HG03354 (cell line): ENCODE measurements around the gene ATF7.
"Not testable (repeated sequence)": the region's sequence is repeated elsewhere in the genome, so short reads cannot be mapped to it uniquely, and the experiment has no call there.

Experiments
- ATAC-seq: cut with Tn5 transposase; IDR thresholded peaks from one replicate; pipeline ENCODE4 v1.9.1; 2021; ENCODE audit warnings: mild to moderate bottlenecking; ENCODE audit not compliant: unreplicated experiment, poor library complexity, severe bottlenecking

The ATF7 gene

DNA sequence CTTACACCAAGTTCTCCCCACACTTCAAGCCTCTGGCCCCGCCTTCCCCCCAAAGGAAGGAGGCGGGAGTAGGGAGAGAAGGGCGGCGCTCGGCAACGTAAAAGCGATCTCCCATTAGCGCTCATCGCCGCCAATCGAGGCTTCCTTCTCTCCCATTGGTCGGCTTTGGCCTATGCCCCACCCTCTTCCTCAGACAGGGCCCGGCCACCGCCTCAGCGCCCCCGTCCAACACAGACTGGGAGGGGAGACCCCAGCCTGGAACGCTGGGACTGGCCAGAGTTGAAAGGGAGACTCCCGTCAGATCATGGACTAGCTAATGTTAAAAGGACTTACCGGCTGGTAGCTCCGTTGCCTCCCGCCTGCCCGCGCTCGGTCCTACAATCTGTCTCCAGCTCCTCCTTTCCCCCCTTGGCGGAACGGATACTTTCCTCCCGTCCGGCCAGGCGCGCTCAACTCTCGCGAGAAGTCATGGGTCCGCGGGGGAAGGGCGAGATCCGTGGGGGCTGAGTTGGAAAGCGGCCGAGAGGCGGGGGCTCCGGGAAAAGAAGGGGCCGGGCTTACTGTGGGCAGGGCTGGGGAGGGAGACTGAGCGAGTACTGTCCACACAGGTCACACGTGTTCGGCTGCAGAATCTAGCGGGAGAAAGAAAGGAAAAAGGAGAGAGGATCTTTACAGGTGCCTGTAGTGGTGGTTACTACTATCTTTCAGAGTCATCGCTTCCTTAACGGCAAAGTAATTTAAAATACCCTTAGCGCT, at the start of gene ATF7:
Gene ATF7, minus strand, starts transcription at position 437 of the 756 bp plus-strand sequence. CDS start 25,382 bp downstream, outside the sequence.
- peak; percentile 96 for ATAC-seq

DNA sequence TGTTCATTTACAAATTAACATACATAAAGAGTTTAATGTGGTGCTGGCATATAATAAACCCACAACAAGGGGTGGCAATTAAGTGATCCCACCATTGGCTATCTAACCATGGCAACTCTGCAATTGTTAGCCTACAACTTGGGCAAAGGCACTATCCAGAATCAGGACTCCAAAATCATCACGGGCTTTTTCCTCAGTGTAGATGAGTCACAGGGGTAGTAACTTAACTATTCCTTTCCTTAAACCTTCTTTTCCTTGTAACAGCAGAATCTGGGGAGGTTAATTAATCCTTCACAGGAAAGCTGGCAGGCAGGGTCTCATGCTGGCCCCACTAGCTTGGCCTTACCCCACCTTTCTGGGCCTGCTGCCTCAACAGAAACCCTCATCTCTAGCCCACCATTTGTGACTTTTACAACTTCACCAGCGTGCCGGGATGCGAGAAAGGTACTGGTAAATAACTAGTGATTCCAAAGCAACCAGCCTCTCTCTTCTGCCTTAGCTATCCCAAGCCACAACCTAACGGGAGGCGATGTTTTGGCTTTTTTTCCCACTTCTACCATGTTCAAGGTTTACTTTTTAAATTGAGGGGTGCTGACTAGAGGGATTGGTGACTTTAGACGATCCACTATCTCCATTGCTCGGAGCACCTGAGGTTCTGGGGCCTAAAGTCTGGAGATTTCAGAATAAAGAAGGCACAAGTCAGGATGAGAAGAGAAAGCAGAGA, 49.0 kb upstream of the ATF7 start:
- no peak for ATAC-seq

DNA sequence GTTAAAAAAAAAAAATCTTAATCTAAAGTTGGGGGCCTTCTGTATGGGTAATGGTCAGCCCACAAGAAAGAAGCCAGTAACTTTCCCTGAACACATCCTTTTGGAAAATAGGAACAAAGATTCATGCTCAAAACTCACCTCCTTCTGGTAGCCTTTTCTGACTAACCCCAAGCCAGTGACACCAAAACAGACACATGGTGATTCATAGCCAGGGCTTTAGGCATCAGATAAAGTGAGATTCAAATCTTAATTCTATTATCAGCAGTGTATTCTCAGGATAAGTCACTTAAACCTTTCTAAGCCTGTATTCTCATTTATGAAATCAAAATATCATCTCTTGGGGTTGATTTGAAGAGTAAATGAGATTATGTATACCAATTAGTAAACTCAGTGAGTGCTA, 44.8 kb upstream of the ATF7 start:
- no peak for ATAC-seq

DNA sequence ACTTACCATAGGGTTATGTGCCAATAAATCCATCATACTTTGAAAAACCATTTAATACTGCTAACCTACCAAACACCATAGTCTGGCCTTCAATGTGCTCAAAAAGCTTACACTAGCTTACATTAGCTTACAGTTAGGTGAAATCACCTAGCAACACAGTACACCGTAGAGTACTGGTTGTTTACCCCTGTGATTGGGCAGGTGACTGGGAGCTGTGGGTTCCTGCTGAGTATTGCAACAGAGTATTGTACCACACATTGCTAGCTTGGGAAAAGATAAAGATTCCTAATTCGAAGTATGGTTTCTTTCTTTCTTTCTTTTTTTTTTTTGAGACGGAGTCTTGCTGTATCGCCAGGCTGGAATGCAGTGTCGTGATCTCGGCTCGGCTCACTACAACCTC, 44.1 kb upstream of the ATF7 start:
- ATAC-seq = no peak

DNA sequence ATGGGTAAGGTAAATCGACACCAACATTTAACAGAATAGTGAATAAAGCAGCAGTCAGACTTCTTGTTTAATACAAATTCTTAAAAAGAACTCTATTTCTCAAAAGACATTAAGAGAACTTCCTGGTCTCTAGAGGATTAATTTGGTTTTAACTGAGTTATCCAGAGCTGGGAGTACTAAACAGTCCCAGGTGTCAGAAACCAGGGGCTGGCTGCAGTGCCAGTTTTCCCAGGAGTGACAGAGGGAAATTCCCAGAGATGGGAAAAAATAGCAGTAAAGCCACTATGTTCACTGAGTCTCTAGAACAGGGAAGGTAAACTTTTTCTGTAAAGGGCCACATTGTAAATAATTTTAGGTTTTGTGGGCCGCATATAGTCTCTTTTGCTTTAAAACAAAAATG, 40.9 kb upstream of the ATF7 start:
- ATAC-seq = no peak

DNA sequence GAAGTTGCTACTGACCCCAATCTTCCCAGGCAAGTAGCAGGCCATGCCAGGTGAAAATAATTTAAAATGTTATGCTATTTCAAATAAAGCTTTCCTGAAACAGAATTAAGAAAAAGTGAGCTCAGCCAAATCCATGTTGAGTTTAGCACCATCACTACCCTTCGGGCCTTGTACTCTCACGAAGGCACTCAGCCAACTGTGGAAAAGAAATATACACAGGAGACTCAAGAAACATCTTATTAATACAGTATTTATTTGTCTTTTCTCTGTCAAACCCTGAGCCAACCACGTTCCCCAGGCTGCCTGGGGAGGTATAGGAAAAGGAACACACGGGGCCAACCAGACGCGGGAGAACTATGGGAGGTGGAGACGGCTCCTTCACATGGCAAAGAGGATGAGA, 38.8 kb upstream of the ATF7 start:
- no peak for ATAC-seq

DNA sequence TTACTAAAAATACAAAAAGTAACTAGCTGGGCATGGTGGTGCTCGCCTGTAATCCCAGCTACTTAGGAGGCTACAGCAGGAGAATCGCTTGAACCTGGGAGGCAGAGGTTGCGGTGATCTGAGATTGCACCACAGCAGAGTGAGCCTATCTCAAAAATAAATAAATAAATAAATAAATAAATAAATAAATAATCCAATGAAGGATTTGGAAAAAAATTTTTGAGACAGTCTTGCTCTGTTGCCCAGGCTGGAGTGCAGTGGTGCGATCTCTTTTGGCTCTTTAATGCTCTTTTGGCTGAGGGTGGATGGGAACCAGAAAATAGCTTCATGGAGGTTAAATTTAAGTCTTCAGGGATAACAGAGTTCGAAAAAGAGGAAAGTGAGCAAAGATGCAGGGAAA, 38.0 kb upstream of the ATF7 start:
- ATAC-seq = no peak

DNA sequence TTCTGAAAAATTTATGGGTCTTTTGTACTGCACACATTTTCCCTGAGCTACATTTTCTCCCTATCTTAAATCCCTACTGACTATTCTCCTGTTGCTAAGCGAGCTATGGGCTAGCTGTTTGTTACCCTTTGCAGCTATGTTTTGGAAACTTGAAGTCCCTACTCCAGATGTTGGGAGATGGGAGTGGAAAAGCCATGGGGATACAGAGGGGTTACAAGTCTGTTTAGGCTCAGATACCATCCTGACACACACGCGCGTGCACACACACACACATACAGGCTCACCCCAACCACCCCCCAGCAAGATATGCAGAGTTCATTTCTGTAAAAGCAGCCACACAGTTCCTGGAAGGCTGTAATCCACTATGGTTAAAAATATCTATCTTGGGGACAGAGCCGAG, 33.9 kb upstream of the ATF7 start:
- ATAC-seq = no peak

DNA sequence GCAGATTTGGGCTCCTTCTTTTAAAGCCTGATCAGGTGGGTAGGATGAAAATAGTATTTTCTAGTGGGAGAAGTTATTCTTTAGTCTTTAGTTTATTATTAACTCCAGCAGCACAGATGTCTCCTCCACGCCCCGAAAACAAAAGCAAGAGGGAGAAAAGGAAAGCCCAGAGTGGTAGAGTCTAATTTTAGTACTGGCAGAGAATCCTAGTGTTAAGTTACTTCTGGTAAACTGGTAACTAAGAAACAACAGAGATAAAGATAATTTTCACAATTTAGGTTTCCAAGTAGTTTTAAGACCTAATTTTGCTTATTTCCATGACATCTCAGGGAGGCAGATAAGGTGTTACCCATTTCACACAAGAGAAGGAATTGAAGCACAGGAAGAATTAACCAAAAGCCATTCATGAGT, 33.4 kb upstream of the ATF7 start:
- ATAC-seq = peak; percentile 53

DNA sequence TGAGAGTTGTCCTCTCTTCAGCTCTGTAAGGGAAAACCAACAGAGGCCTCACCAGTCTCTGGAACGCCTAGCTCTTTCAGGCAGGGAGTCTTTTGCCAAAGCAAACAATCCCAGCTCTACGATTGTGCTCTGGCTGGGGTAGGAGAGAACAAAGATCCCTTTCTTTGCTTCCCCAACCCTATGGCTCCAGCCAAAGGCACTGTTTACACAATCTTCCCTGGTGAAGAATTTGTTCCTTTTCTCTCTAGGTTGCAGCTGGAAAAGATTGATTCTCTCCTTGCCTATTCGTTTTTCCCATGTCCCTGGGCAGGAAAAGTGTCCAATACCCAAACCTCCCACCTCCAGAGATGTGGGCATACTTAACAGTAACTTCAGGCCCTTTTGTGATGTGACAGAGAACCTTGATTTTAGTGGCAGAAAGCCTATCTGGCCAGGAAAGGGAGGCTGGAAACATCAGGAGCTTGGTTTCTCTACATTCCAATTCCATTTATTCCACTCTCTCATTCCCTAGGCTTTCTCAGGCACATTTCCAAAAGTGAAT, 32.9 kb upstream of the ATF7 start:
- no peak for ATAC-seq

DNA sequence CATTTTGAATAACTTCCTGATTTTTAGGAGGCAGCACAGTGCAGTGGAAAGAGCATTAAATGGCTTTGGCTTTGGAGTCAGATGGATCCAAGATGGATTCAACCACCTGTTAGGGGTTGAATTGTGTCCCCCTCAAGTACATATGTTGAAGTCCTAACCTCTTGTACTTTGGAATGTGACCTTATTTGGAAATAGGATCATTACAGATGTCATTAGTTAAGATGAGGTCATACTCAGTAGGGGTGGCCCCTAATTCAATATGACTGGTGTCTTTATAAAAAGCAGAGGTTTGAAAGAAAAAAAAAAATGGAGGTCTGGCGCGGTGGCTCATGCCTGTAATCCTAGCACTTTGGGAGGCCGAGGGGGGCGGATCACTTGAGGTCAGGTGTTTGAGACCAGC, 30.9 kb upstream of the ATF7 start:
- no peak for ATAC-seq

DNA sequence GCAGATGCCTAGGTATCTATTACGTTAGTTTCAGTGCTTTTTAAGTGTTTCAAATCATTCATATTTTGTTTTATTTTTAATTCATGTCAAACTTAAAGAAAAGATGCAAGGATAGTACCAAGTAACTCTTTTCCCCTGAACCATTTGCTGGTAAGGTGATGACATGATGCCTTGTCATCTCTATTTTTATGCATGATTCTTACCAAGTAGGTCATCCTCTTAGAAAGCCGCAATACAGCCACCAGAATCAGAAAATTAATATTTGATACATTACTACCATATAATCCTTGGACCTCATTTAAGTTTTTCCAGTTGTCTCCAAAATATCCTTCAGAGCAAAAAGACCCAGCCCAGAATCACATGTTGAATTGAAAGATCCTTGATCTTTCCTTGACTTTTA, 27.4 kb upstream of the ATF7 start:
- ATAC-seq = no peak

DNA sequence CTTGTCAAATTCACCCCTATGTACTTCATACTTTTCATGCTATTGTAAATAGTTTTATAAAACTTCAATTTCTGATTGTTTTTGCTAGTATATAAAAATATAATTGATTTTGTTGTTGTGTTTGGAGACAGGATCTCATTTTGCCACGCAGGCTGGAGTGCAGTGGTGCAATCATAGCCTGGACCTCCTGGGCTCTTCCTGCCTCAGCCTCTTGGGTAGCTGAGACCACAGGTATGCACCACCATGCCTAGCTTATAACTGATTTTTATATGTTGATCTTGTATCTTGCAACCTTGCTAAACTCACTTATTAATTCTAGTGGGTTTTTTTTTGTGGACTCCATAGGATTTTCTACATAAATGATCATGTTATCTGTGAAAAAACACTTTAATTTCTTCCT, 26.2 kb upstream of the ATF7 start:
- ATAC-seq = no peak

DNA sequence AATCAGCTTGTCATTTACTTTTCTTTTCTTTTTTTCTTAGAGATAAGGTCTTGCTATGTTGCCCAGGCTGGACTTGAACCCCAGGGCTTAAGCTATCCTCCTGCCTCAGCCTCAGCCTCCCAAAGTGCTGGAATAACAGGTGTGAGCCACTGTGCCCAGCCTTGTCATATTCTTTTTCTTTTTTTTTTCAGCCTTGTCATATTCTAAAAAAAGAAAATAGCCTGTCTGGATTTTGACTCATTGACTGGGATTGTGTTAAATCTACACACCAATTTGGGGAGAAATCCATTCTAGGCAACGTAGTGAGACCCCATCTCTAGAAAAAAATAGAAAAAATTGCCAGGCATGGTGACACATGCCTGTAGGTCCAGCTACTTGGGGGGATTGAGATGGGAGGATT, 25.6 kb upstream of the ATF7 start:
- no peak for ATAC-seq

DNA sequence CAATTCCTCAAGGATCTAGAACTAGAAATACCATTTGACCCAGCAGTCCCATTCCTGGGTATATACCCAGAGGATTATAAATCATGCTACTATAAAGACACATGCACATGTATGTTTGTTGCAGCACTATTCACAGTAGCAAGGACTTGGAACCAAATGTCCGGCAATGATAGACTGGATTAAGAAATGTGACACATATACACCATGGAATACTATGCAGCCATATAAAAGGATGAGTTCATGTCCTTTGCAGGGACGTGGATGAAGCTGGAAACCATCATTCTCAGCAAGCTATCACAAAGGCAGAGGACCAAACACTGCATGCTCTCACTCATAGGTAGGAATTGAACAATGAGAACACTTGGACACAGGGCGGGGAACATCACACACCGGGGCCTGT, 20.1 kb upstream of the ATF7 start:
- ATAC-seq = not testable (repeated sequence)

DNA sequence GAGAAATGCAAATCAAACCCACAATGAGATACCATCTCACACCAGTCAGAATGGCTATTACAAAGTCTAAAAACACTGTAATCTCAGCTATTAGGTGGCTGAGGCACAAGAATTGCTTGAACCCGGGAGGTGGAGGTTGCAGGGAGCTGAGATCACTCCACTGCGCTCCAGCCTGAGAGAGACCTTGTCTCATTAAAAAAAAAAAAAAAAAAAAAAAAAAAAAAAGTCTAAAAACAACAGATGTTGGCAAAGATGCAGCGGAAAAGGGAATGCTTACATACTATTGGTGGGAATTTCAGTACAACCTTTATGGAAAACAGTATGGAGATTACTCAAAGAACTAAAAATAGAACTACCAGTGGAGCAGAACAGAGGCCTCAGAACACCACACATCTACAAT, 19.0 kb upstream of the ATF7 start:
- ATAC-seq = no peak

DNA sequence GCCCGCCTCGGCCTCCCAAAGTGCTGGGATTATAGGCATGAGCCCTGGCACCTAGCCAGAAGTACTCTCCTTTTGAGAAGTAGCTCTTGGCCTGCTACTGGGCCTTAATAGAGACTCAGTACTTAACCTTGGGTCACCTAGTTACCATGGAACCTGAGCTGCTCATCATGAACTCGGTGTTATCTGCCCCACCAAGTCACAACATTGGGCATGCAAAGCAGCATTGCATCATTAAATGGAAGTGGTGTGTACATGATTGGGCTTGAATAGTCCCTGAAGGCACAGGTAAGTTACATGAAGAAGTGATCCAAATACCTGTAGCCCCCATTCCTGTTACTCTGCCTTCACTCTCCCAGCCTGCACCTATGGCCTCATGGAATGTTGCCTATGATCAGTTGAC, 18.0 kb upstream of the ATF7 start:
- no peak for ATAC-seq

DNA sequence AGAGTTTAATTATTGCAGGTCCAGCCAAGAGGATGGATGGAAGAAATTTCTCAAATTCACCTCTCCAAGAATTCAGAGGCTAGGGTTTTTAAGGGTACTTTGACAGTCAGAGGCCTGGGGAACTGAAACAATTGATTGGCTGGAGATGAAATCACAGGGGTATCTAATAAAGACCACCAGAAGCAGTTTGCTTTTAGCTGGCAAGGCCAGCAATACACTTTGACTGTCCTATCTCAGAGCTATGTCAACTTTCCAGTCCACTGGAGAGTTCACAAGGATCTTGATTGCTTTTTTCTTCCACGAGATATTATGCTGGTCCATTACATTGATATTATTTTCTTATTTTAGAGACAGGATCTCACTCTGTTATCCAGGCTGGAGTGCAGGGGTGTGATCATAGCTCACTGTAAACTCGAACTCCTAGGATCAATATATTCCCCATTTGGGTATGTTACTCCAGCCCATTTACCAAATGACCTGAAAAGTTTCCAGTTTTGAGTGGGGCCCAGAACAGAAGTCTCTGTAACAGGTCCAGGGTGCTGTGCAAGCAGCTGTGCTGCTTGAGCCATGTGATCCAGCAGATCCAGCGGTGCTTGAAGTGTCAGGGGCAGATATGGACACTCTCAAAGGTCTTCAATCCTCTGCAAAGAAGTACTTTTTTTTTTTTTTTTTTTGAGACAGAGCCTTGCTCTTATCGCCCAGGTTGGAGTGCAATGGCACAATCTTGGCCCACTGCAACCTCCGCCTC, 17.2 kb upstream of the ATF7 start:
- no peak for ATAC-seq

DNA sequence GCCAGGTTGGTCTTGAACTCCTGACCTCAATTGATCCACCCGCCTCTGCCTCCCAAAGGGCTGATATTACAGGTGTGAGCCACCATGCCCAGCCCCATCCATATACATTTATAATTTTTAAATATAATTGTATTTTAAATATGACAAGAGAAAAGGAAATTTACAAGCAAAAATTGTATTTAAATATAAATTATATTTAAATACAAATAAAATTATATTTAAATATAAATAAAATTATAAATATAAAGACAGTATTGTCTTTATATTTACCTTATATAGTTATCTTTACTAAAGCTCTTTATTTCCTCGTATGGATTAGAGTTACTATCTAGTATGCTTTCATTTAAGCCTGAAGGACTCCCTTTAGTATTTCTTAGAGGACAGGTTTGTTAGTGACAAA, 11.9 kb upstream of the ATF7 start:
- no peak for ATAC-seq

DNA sequence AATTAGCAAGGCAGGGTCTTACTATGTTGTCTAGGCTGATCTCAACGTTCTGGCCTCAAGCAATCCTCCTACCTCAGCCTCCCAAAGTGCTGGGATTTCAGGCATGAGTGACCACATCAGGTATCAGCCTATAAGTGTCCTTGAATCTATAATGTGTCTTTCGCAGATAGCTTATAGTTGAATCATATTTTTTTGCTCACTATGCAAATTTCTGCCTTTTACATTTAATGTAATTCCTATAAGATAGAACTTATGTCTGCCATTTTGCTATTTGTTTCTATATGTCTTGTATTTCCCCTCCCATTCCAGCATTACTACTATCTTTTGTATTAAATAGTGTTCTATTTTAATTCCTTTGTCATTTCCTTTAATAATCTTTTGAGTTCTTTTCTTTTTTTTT, 10.5 kb upstream of the ATF7 start:
- ATAC-seq = no peak

DNA sequence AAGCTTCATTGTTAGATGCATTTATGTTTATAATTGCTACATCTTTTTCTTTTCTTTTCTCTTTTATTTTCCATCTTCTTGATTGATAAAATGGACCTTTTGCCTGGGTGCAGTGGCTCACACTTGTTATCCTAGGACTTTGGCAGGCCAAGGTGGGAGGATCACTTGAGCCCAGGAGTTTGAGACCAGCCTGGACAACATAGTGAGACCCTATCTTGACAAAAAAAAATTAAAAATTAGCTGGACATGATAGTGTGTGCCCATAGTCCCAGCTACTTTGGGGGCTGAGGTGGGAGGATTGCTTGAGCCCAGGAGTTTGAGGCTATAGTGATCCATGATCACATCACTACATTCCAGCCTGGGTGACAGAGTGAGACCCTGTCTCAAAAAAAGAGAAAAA, 9.5 kb upstream of the ATF7 start:
- not testable (repeated sequence) for ATAC-seq
